ENCODE data around the gene HIVEP2.

HIVEP2 gene

GRCh38 chr6:142820338-142821051 is 124.5 kb downstream of the HIVEP2 start:
- TF ChIP-seq POLR2A (IDR thresholded peaks at IDR 0.05; ENCODE audit: low read length) (no peak), GATA1 (IDR thresholded peaks at IDR 0.05; ENCODE audit: low read depth, low read length) (no peak)
- no peak for DNase-seq

GRCh38 chr6:142819603-142820337 is 125.2 kb downstream of the HIVEP2 start:
- TF ChIP-seq POLR2A (IDR thresholded peaks at IDR 0.05; ENCODE audit: low read length) (no peak), GATA1 (IDR thresholded peaks at IDR 0.05; ENCODE audit: low read depth, low read length) (no peak)
- no peak for DNase-seq

- DNase-seq = no peak
- no peak for TF ChIP-seq GATA1 (IDR thresholded peaks at IDR 0.05; ENCODE audit: low read depth, low read length)
- TF ChIP-seq POLR2A (IDR thresholded peaks at IDR 0.05; ENCODE audit: low read length) = no peak
These were observed 128.5 kb downstream of the HIVEP2 start for GRCh38 chr6:142816486-142816885.

- TF ChIP-seq GATA1 (IDR thresholded peaks at IDR 0.05; ENCODE audit: low read depth, low read length) (no peak), POLR2A (IDR thresholded peaks at IDR 0.05; ENCODE audit: low read length) (no peak)
- no peak for DNase-seq
These were observed 128.9 kb downstream of the HIVEP2 start for GRCh38 chr6:142816031-142816430.

- no peak for TF ChIP-seq GATA1 (IDR thresholded peaks at IDR 0.05; ENCODE audit: low read depth, low read length)
- no peak for TF ChIP-seq POLR2A (IDR thresholded peaks at IDR 0.05; ENCODE audit: low read length)
- no peak for DNase-seq
These were observed 133.1 kb downstream of the HIVEP2 start for GRCh38 chr6:142811923-142812322.

- DNase-seq = no peak
- TF ChIP-seq GATA1 (IDR thresholded peaks at IDR 0.05; ENCODE audit: low read depth, low read length) = no peak
- TF ChIP-seq POLR2A (IDR thresholded peaks at IDR 0.05; ENCODE audit: low read length) = no peak
These were observed 133.9 kb downstream of the HIVEP2 start for GRCh38 chr6:142810952-142811514.

- TF ChIP-seq GATA1 (IDR thresholded peaks at IDR 0.05; ENCODE audit: low read depth, low read length) (no peak), POLR2A (IDR thresholded peaks at IDR 0.05; ENCODE audit: low read length) (no peak)
- DNase-seq = no peak
These were observed 135.0 kb downstream of the HIVEP2 start for GRCh38 chr6:142809947-142810346.

GRCh38 chr6:142808405-142809061 is 136.4 kb downstream of the HIVEP2 start:
- no peak for DNase-seq

GRCh38 chr6:142805042-142805441 is 139.9 kb downstream of the HIVEP2 start:
- no peak for DNase-seq
- no peak for TF ChIP-seq POLR2A (IDR thresholded peaks at IDR 0.05; ENCODE audit: low read length)
- no peak for TF ChIP-seq GATA1 (IDR thresholded peaks at IDR 0.05; ENCODE audit: low read depth, low read length)

More at GRCh38 chr6:142808405-142809061, 136.4 kb downstream of the HIVEP2 start:
- TF ChIP-seq GATA1 (IDR thresholded peaks at IDR 0.05; ENCODE audit: low read depth, low read length) = no peak
- TF ChIP-seq POLR2A (IDR thresholded peaks at IDR 0.05; ENCODE audit: low read length) = no peak

GRCh38 chr6:142804490-142804889 is 140.5 kb downstream of the HIVEP2 start:
- TF ChIP-seq POLR2A (IDR thresholded peaks at IDR 0.05; ENCODE audit: low read length) = no peak
- TF ChIP-seq GATA1 (IDR thresholded peaks at IDR 0.05; ENCODE audit: low read depth, low read length) = no peak
- DNase-seq = no peak

- DNase-seq = no peak
- TF ChIP-seq GATA1 (IDR thresholded peaks at IDR 0.05; ENCODE audit: low read depth, low read length) (no peak), POLR2A (IDR thresholded peaks at IDR 0.05; ENCODE audit: low read length) (no peak)
These were observed 141.4 kb downstream of the HIVEP2 start for GRCh38 chr6:142803495-142804058.

GRCh38 chr6:142803032-142803431 is 141.9 kb downstream of the HIVEP2 start:
- DNase-seq = no peak
- no peak for TF ChIP-seq GATA1 (IDR thresholded peaks at IDR 0.05; ENCODE audit: low read depth, low read length)
- TF ChIP-seq POLR2A (IDR thresholded peaks at IDR 0.05; ENCODE audit: low read length) = no peak

GRCh38 chr6:142802124-142802523 is 142.9 kb downstream of the HIVEP2 start:
- TF ChIP-seq GATA1 (IDR thresholded peaks at IDR 0.05; ENCODE audit: low read depth, low read length) (no peak), POLR2A (IDR thresholded peaks at IDR 0.05; ENCODE audit: low read length) (no peak)
- no peak for DNase-seq

- TF ChIP-seq POLR2A (IDR thresholded peaks at IDR 0.05; ENCODE audit: low read length) = no peak
- no peak for TF ChIP-seq GATA1 (IDR thresholded peaks at IDR 0.05; ENCODE audit: low read depth, low read length)
- no peak for DNase-seq
These were observed 144.7 kb downstream of the HIVEP2 start for GRCh38 chr6:142800240-142800639.

All from erythroblast (primary cell).